Right renal cortex interstitium (tissue), 3 donors: ENCODE measurements around the gene FETUB. TPM values are rescaled to one million over a fixed set of nuclear protein-coding genes. Genes with fewer than 3 reads are reported as not detected.

Experiments used
- DNase-seq, 3 donors: peaks; one replicate each; pipeline ENCODE4 v3.0.0-alpha.2; 2013; ENCODE audit warnings: low read depth in 3 of 3, low spot score in 2 of 3
- polyA plus RNA-seq, 3 donors: library from polyadenylated mRNA; unstranded; fragments of 120-200 nt; gene quantifications; one replicate each; pipeline ENCODE4 v1.2.1, GENCODE V29; 2013; ENCODE audit not compliant: insufficient read length in 3 of 3

Gene FETUB
- under 1 TPM in 1 of 3 donors, not detected in 2; 0.33 TPM for polyA plus RNA-seq

- no peak for DNase-seq
Measured at GRCh38 chr3:186639778-186640472, at the start of gene FETUB. TSS of gene FETUB (plus strand) at chr3:186640399. CDS start at chr3:186640461, 62 bp downstream.

- DNase-seq, result no peak
Measured at GRCh38 chr3:186590580-186591295, 49.5 kb upstream of the FETUB start.

GRCh38 chr3:186592682-186593081 lies 47.5 kb upstream of the FETUB start:
- no peak for DNase-seq

GRCh38 chr3:186593862-186594261 lies 46.3 kb upstream of the FETUB start:
- no peak for DNase-seq

GRCh38 chr3:186594591-186595113 lies 45.5 kb upstream of the FETUB start:
- DNase-seq, result no peak

GRCh38 chr3:186596568-186597287 lies 43.5 kb upstream of the FETUB start:
- no peak for DNase-seq

- DNase-seq, result no peak
Measured at GRCh38 chr3:186598108-186598784, 42.0 kb upstream of the FETUB start.

GRCh38 chr3:186598794-186599141 lies 41.4 kb upstream of the FETUB start:
- DNase-seq, result no peak

- no peak for DNase-seq
Measured at GRCh38 chr3:186599142-186599784, 40.9 kb upstream of the FETUB start.

GRCh38 chr3:186599785-186600166 lies 40.4 kb upstream of the FETUB start:
- no peak for DNase-seq

- DNase-seq, result no peak
Measured at GRCh38 chr3:186600896-186601295, 39.3 kb upstream of the FETUB start.

GRCh38 chr3:186603159-186603558 lies 37.0 kb upstream of the FETUB start:
- DNase-seq, result no peak

GRCh38 chr3:186605078-186605477 lies 35.1 kb upstream of the FETUB start:
- DNase-seq, result no peak

GRCh38 chr3:186605561-186606545 lies 34.3 kb upstream of the FETUB start:
- DNase-seq, result no peak

- DNase-seq, result no peak
Measured at GRCh38 chr3:186608624-186609215, 31.5 kb upstream of the FETUB start.

- DNase-seq, result no peak
Measured at GRCh38 chr3:186609247-186609868, 30.8 kb upstream of the FETUB start.

- no peak for DNase-seq
Measured at GRCh38 chr3:186612065-186612464, 28.1 kb upstream of the FETUB start.
